Putamen (tissue), 1 donor: ENCODE measurements around the gene DNAJC21.
A peak's percentile ranks its signal among the peaks of the same experiment; 100 is the strongest.
"Not testable (repeated sequence)": the region's sequence is repeated elsewhere in the genome, so short reads cannot be mapped to it uniquely, and the experiment has no call there.

ENCODE experiments used
- DNase-seq: peaks from one replicate; pipeline ENCODE4 v3.0.0-alpha.2; 2016; ENCODE audit warnings: low spot score

Gene DNAJC21

GRCh38 chr5:34923694-34924461 is 5.5 kb upstream of the DNAJC21 start:
- peak; percentile 75 for DNase-seq

DNA sequence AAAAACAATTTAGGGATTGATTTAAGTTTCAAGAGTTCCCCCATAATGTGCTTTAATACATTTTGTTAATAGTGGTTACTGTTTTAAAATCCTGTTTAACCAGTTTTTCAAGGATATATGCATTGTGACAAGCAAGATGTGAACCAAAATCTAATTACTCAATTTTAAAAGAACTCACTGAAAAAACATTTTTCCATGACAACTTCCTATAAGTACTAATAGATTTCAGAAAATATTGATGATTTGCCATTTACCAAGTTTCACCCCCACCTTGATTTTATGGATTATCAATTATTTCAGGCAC is 4.9 kb upstream of the DNAJC21 start:
- DNase-seq = no peak

GRCh38 chr5:34926318-34926888 is 3.0 kb upstream of the DNAJC21 start:
- no peak for DNase-seq

DNA sequence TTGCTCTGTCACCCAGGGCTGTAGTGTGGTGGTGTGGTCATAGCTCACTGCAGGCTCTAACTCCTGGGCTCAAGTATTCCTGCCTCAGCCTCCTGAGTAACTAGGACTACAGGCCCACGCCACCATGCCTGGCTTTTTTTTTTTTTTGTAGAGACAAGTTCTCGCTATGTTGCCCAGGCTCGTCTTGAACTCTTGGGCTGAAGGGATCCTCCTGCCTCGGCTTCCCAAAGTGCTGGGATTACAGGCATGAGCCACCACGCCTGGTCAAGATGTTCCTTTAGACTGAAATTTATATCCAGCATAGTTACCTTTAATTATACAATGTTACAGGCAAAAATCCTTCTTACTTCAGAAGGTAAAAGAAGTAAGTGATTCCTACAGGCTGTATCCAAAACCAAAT is 1.6 kb upstream of the DNAJC21 start:
- no peak for DNase-seq

GRCh38 chr5:34928267-34928666 is 1.1 kb upstream of the DNAJC21 start:
- DNase-seq = no peak

DNA sequence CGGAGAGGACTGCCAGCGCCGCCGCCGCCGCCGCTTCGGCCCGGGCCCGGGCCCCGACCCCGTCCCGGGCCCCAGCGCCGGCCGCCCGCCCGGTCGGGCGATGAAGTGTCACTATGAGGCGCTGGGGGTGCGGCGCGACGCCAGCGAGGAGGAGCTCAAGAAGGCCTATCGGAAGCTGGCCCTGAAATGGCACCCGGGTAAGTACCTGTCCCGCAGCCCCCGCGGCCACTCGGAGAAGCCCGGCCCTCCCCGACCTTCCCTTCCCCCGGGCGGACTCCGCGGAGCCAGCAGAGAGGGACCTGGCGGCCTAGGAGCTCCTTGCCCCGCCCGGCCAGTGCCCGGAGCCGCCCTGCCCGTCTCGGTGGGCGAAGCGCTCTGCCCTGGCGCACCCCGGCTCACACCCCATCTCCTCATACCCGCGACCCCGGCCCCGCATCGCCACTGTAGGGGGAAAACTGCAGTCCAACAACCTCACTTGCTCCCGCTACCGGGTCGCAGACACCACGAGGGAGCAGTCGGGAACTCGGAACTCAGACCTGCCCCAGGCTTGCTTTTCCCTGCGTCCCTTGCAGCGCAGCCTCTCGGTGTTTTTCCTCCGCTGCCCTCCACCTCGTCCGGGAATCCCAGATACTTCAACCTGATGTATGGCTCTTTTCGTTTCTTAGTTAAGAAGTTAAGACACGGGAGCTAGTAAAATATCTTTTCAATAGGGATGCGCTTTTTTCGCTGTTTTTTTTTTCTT is 532 bp downstream of the DNAJC21 start:
- peak; percentile 75 for DNase-seq

DNA sequence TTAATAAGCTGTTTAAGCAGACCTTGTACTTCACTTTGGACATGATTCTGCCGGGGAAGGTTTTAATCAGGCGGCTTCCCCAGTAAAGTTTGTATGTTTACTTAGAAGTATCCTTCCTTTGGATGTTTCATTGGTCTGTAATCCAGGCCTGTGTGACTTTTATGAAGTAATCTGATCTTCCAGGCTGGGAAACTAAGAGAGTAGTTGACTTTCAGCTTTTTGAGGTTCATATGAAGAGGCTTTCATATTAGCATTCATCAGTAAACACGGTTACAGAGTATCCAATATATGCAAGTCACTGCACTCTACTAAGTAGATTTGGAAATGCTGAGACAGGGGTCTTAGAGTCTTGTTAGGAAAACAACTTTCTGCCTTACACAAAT is 1.1 kb downstream of the DNAJC21 start:
- DNase-seq = no peak

DNA sequence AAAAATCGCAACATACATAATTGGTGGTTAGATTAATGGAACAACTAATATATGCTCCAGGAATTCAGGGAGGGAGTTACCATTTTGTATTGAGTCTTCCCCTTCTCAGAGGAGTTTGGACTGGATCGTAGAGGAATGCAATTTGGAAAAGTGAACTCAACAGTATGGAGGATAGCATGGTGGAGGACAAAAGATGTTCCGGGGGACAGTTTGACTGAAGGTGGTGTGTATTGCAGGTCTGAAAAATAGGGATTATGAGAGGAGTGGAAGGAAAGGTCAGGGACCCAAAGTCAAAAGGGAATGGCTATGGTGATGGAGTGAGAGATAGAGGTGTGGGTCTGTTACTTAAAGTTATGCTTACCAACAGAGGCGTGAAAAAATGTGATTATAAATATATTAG is 1.5 kb downstream of the DNAJC21 start:
- no peak for DNase-seq

GRCh38 chr5:34932947-34933346 is 3.6 kb downstream of the DNAJC21 start:
- DNase-seq = no peak

GRCh38 chr5:34941936-34942335 is 12.6 kb downstream of the DNAJC21 start:
- no peak for DNase-seq

GRCh38 chr5:34944044-34944443 is 14.7 kb downstream of the DNAJC21 start:
- no peak for DNase-seq

GRCh38 chr5:34944460-34945047 is 15.2 kb downstream of the DNAJC21 start:
- DNase-seq = no peak

GRCh38 chr5:34957321-34957720 is 28.0 kb downstream of the DNAJC21 start:
- DNase-seq = no peak

DNA sequence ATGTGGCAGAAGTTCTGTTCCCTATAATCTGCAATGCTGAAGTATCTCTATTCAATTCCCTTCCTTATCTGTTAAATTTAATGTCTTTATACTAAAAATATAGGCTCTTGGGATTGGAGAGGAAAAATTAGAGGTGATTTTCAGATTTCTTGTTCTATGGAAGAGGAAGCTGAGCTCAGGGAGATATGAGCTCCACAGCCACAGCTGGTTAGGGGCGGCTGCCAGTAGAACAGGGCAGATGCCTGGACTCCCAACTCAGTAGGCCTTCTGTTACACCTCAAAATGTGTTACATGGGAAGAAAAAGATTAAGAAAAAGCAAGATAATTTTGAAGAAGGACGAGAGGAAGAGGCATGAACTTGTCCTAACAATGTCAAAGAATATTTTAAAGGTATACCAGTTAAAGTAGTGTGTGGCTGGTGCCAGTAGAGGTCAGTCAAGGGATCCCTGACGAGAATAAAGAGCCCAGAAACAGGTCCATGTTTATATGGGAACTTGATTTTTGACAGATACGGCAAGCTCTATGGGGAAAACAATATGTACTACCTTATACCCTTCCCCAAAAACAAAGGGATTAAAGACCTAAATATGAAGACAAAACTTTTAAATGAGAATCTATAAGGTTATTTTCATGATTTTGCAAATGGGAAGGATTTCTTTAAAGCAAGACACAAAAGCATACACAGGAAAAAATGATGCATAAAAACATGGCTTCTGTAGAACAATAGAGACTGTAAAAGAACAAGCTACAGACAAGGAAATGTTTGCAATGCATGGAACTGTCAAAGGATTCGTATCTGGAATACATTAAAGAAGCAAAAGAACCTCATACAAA is 28.7 kb downstream of the DNAJC21 start:
- DNase-seq = no peak

DNA sequence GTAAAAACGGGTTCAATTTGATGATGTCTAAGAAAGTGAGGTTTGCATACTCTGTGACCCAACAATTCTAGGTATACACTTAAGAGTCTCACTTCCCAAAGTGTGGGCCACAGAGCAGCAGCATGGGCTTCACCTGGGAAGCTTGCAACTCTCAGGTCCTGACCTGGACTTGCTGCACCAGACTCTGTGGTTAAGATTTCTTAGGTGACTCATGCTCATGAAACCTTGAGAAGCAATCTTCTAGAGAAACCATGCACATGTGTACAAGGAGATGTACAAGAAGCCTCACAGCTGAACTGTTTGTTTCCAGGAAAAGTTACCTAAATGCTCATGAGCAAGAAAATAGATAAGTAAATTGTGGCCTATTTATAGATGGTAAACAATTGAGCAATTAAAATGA is 30.0 kb downstream of the DNAJC21 start:
- DNase-seq = no peak

- no peak for DNase-seq
Observed at GRCh38 chr5:34967540-34967939, 38.2 kb downstream of the DNAJC21 start.

DNA sequence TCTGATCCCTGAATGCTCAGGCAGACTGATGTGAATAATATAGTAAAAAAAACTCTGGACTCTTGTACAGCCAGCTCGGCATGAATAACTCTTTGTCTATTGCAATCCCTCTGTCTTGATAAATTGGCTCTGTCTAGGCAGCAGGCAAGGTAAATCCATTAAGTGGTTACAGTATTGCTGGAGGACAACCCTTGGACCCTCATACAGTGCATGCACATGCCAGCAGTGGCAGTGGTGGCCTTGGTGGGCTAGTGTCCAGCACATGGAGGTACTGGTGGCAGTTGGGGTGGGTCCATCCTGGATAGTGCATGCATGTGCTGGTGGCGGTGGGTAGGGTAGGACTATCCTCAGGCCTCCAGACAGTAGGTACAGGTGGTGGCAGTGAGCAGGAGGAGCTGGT is 38.9 kb downstream of the DNAJC21 start:
- DNase-seq = no peak

DNA sequence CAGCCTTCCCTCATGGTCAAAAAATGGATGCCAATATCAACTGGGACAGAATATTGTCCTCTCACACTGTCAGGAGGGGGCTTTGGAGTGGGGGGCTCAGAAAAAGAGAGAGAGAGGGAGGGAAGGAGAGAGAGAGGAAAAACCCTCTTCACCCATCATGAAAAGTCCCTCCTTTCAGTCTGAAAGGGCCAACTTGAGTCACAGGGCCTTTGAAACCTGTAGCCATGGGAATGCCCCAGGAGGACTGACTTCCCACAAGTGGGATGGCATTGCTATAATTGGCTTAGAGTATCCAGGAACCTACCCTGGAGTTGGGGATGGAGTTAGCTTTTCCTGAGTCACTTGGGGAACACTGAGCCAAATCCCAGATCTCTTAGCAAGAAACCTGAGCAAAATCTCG is 41.2 kb downstream of the DNAJC21 start:
- no peak for DNase-seq

- DNase-seq = not testable (repeated sequence)
Observed at GRCh38 chr5:34971655-34972054, 42.3 kb downstream of the DNAJC21 start.

GRCh38 chr5:34976347-34976746 is 47.0 kb downstream of the DNAJC21 start:
- DNase-seq = no peak

DNA sequence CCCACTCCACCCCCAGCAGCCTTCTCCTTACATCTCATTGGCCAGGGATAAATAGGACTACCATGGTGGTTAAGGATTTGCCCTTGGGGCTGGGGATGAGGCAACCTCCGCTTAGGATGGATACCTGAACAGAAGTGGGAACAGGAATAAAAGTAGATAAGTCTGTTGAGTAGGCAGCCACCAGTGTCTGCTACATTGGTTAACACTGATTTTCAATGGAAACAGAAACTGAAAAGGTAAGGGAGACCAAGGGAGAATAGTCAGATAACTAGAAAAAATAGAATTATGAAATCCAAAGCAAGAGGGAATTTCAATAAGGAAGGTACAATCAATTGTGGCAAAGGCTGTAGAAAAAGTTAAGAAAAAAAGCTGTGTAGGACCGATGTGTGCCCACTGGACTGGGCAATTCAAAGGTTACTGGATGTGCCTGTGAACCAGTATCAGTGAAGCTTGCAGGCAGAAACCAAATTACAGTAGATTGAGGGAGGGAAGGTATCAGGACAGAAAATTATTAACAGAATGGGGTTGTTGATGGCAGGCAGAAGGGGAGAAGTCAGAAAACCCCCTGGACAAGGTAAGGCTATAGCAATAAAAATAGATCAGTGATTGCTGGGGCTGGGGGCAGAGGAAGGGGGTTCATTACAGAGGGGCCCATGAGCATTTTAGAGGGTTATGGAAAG is 48.7 kb downstream of the DNAJC21 start:
- DNase-seq = no peak

DNA sequence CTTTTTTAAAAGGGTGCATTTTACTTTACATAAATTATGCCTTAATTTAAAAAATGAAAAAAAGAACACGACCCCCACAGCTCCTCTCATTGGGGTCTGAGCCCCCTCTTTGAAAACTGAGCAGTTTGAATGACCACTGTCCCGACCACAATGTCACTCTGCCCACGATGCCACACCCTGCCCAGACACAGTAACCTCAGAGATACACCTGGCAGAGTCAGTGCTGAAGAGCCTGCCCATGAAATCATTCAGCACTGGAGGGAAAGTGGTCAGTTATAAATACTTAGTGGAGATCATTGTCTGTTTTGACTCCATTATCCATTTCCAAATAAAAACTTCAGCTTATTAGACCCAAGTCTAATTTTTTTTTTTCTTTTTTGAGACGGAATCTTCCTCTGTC is 49.3 kb downstream of the DNAJC21 start:
- DNase-seq = no peak
